Endodermal cell (in vitro differentiated cells): ENCODE measurements around the gene SMAP2. TPM values are rescaled to one million over a fixed set of nuclear protein-coding genes. Genes with fewer than 3 reads are reported as not detected.

Source experiments
- DNase-seq: peaks from one replicate; pipeline ENCODE4 v3.0.0-alpha.2; 2017
- H3K27ac ChIP-seq: 2 replicates; pipeline ENCODE4 v1.5.1; 2013; ENCODE audit warnings: mild to moderate bottlenecking, low read depth, low read length, moderate library complexity
- H3K27me3 ChIP-seq: 2 replicates; pipeline ENCODE4 v1.6.1; 2013; ENCODE audit warnings: mild to moderate bottlenecking, low read length, moderate library complexity; ENCODE audit not compliant: insufficient read depth, control insufficient read depth, poor library complexity, severe bottlenecking
- H3K36me3 ChIP-seq: 2 replicates; pipeline ENCODE4 v1.7.0; 2013; ENCODE audit warnings: mild to moderate bottlenecking, low read length, moderate library complexity; ENCODE audit not compliant: control insufficient read depth, insufficient read depth
- H3K4me1 ChIP-seq: one replicate; pipeline ENCODE4 v1.7.0; 2013; ENCODE audit warnings: low read length; ENCODE audit not compliant: control insufficient read depth, insufficient read depth
- H3K4me3 ChIP-seq: 2 replicates; pipeline ENCODE4 v1.5.1; 2013; ENCODE audit warnings: mild to moderate bottlenecking, low read length, moderate library complexity
- H3K9ac ChIP-seq: 2 replicates; pipeline ENCODE4 v1.6.1; 2013; ENCODE audit warnings: mild to moderate bottlenecking, low read length, moderate library complexity; ENCODE audit not compliant: poor library complexity, severe bottlenecking; ENCODE audit errors: extremely low read depth
- H3K9me3 ChIP-seq: 2 replicates; pipeline ENCODE4 v1.6.1; 2013; ENCODE audit warnings: mild to moderate bottlenecking, low read length, moderate library complexity; ENCODE audit not compliant: control insufficient read depth
- H3K27ac Mint-ChIP-seq: 2 replicates; pipeline ENCODE4 v1.8.0; 2020; ENCODE audit warnings: mixed read lengths
- H3K27me3 Mint-ChIP-seq: 2 replicates; pipeline ENCODE4 v1.8.0; 2021; ENCODE audit warnings: mild to moderate bottlenecking, mixed read lengths; ENCODE audit not compliant: insufficient read depth
- H3K36me3 Mint-ChIP-seq: 2 replicates; pipeline ENCODE4 v1.8.0; 2020; ENCODE audit warnings: low read depth, mixed read lengths
- H3K4me1 Mint-ChIP-seq: 2 replicates; pipeline ENCODE4 v1.8.0; 2020; ENCODE audit warnings: mixed read lengths
- H3K4me3 Mint-ChIP-seq: 2 replicates; pipeline ENCODE4 v1.8.0; 2020; ENCODE audit warnings: mild to moderate bottlenecking, moderate library complexity, mixed read lengths
- H3K9me3 Mint-ChIP-seq: 2 replicates; pipeline ENCODE4 v1.8.0; 2020; ENCODE audit warnings: mild to moderate bottlenecking, mixed read lengths
- CTCF ChIP-seq: fragments of 200-600 bp; sonication (generic); conservative IDR thresholded peaks from 2 replicates; pipeline ENCODE4 v1.5.0; 2021; ENCODE audit warnings: antibody characterized with exemption, mild to moderate bottlenecking
- whole genome bisulfite sequencing, 2 experiments: methylation state at CpG; one replicate each; pipeline versions ENCODE4 v1.1.5 to v1.1.7; 2013; ENCODE audit warnings: missing lambda C conversion rate in 2 of 2, mixed read lengths in 1 of 2; ENCODE audit not compliant: insufficient coverage in 1 of 2, insufficient read length in 1 of 2; 5-methylcytosine and 5-hydroxymethylcytosine counted together
- total RNA-seq, 2 donors: library from RNA; stranded (reverse); fragmentation: NEBNext Ultra II Directional in 1 of 2; extraction: Animal tissue kit (Norgen Biotek cat#: 25700) in 1 of 2; gene quantifications; 2 replicates in 1 of 2; 3 replicates in 1 of 2; pipeline ENCODE4 v1.2.1, GENCODE V29; 2021

The SMAP2 gene
- total RNA-seq, 2 donors from 2014 or later = 21.9 to 22.3 TPM

- Mint-ChIP-seq H3K27me3 (peaks cover 4% of the 10 kb centered on the region), H3K4me3 (no peak overlapping the region), H3K4me1 (no peaks in the 10 kb centered on the region), H3K27ac (no peak overlapping the region), H3K36me3 (no peaks in the 10 kb centered on the region), H3K9me3 (peaks cover 13% of the 10 kb centered on the region)
- Histone ChIP-seq H3K4me1 (no peaks in the 10 kb centered on the region), H3K9ac (no peak overlapping the region), H3K27me3 (no peaks in the 10 kb centered on the region), H3K27ac (no peak overlapping the region), H3K4me3 (no peak overlapping the region), H3K9me3 (peaks cover 11% of the 10 kb centered on the region), H3K36me3 (no peaks in the 10 kb centered on the region)
- no peak for DNase-seq
- TF ChIP-seq CTCF = no peak
- WGBS, 2 experiments = 80 to 98% methylated on average over 1 to 3 of the region's 3 CpGs
Measured at GRCh38 chr1:40353082-40353481, 20.4 kb upstream of the SMAP2 start.

- Histone ChIP-seq H3K9me3 (peaks cover 17% of the 10 kb centered on the region), H3K4me1 (no peaks in the 10 kb centered on the region), H3K4me3 (peak overlapping the region; percentile 53), H3K27me3 (no peaks in the 10 kb centered on the region), H3K9ac (no peak overlapping the region), H3K27ac (no peak overlapping the region), H3K36me3 (no peaks in the 10 kb centered on the region)
- Mint-ChIP-seq H3K4me3 (no peak overlapping the region), H3K36me3 (no peaks in the 10 kb centered on the region), H3K27me3 (peaks cover 8% of the 10 kb centered on the region), H3K27ac (no peak overlapping the region), H3K4me1 (peaks cover 3% of the 10 kb centered on the region), H3K9me3 (peaks cover 19% of the 10 kb centered on the region)
- TF ChIP-seq CTCF = no peak
- DNase-seq = no peak
Measured at GRCh38 chr1:40357625-40358024, 15.9 kb upstream of the SMAP2 start.

GRCh38 chr1:40360631-40361030, 12.9 kb upstream of the SMAP2 start:
- Mint-ChIP-seq H3K4me1 (peaks cover 7% of the 10 kb centered on the region), H3K9me3 (peaks cover 19% of the 10 kb centered on the region), H3K4me3 (no peak overlapping the region), H3K27me3 (peaks cover 14% of the 10 kb centered on the region), H3K36me3 (no peaks in the 10 kb centered on the region), H3K27ac (no peak overlapping the region)
- H3K27me3 ChIP-seq = peaks cover 6% of the 10 kb centered on the region
- no peak for TF ChIP-seq CTCF
- H3K9ac ChIP-seq = no peak overlapping the region
- no peak overlapping the region for H3K27ac ChIP-seq
- no peaks in the 10 kb centered on the region for H3K4me1 ChIP-seq
- DNase-seq = no peak
- H3K4me3 ChIP-seq = no peak overlapping the region
- H3K36me3 ChIP-seq = no peaks in the 10 kb centered on the region
- H3K9me3 ChIP-seq = peaks cover 17% of the 10 kb centered on the region
